Measurements from ENCODE around the gene DEDD. TPM values are rescaled to one million over a fixed set of nuclear protein-coding genes. Genes with fewer than 3 reads are reported as not detected.

Gene DEDD
- total RNA-seq, 1 experiment from 2014 or later: 23.1 TPM

DNA sequence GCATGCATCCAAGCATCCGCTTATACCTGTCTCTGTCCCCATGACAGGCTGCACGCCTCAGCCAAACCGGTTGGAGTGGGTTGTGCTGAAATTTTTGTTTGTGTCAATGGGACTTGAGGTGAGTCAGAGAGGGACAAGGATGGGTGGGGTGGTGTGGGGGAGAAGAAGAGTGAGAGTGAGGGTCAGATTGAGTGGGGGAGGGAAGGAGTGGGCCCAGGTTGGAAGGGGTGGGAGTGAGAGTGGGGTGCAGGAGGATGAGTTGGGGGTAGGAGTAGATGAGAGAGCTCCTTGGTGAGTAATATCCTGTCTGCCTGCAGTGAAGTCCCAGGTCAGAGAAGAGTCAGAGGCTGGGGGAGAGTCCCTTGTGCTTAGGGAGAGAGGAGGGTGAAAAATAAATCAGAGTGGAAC is 39.8 kb downstream of the DEDD start:
- DNase-seq (ENCODE audit: low read depth): peak; percentile 40

DNA sequence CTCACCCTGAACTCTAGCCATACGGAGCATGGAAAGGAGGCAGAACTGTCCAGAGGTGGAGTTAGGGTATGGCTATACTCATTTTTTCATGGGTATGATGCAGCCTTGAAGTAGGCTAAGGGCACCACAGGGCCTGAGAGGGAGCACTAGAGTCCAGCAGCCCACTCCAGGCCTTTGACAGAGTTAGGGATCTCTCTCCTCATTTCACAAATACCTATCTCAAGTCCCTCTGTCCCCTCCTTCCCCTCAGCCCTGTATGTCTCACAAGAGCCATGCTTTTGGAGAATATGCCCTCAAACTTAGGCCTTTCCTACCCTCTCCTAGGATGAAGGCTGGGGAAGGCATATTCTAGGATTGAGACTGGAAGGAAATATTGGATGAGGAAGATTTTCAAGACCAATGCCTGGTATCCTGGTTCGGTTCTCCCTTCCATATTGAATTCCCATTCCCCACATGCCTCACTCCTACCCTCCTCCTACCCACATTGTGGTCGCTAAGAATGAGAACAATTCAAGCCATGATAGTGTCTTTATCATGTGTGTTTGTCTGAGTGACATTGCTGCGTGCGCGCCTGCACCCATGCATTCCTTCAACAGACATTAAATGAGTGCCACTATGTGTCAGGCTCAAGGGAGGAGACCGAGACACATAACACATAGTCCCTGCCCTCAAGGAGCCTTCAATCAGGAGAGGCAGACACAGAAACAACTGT is 40.5 kb downstream of the DEDD start:
- DNase-seq (ENCODE audit: low read depth): no peak

- no peak for DNase-seq (ENCODE audit: low read depth)
Measured at GRCh38 chr1:161091093-161091492, 41.4 kb downstream of the DEDD start.

- no peak for DNase-seq (ENCODE audit: low read depth)
Measured at GRCh38 chr1:161090617-161091016, 41.9 kb downstream of the DEDD start.

GRCh38 chr1:161089938-161090337 is 42.5 kb downstream of the DEDD start:
- no peak for DNase-seq (ENCODE audit: low read depth)

DNA sequence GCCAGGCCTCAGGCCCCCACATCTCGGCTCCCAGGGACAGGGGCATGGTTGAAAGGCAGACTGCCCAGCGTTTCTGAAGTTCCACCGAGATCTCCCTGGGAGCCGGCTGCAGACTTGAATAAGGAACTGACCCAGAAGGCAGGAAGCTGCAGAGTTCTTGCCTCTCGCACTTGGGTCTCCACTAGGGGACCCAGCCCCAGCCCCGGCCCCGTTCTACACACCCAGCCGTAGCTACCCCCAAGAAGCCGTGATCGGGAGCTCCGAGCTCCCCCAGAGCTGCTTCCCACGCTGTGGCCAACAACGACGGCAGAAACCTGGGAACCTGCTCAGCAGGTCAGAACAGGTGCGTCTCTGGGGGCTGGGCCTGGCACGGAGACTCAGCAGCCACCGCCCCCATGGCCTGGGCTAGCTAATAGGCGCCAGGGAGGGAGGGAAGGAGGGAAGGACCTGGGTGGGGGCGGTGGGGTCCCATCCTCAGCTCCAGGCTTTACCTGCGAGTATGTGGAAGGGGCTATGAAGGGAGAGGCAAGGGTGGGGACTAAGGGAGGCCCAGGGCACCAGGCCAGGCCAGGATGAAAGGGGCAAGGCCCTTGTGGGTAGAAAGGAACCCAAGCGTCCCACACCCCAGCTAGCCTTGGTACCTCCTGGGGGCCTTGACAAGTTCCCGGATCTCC is 43.1 kb downstream of the DEDD start, which contains the start of gene NECTIN4:
TSS of gene NECTIN4 (minus strand) at position 308 of the 674 bp plus-strand sequence. CDS start at position 46, 262 bp downstream.
- no peak for DNase-seq (ENCODE audit: low read depth)

DNA sequence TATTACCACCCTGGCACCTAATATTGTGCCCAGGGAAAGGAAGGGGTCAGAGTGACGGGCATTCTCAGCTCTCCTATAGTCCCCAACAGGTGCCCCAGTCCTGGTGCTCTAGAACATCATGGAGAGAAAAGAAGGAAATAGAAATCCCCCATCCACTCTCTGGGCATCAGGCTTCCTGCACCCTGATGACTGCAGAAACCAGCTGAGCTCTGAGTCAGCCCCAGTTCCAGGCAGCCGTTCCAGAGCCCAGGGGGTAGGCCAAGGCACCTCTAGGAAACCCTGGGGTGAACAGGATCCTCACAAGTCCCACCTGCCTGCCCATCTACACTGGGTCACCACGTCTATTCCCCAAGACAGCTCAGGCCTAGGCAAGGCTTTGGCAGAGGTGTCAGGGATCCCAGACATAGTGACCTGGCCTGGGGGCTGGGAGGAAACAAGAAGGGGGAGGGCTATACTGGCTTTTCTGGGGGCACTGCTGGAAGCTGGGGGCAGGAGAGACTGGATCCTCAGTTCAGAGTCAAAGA is 43.8 kb downstream of the DEDD start:
- DNase-seq (ENCODE audit: low read depth): no peak

DNA sequence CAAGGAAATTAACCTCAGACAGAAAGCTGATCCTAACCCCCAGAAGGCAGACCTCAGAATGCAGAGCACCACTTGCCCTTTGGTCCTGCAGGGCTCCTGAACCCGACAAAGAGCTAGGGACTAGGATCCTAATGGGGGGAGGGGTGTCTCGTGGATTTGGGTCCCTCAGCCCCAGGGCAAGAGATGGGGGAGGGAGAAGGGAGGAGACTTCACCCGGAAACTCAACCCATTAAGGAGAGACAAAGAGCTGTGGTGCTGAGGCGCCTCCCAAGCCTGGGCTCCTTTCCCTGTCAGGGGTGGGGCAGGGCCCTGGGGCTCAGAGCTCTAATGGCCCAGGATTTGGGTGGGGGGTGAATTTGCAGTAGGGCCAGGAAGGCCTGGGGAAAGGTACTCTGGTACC is 46.0 kb downstream of the DEDD start:
- DNase-seq (ENCODE audit: low read depth): no peak

GRCh38 chr1:161085165-161085564 is 47.3 kb downstream of the DEDD start:
- DNase-seq (ENCODE audit: low read depth): peak; percentile 63

GRCh38 chr1:161084597-161084988 is 47.9 kb downstream of the DEDD start:
- no peak for DNase-seq (ENCODE audit: low read depth)

- no peak for DNase-seq (ENCODE audit: low read depth)
Measured at GRCh38 chr1:161083748-161084596, 48.5 kb downstream of the DEDD start.

DNA sequence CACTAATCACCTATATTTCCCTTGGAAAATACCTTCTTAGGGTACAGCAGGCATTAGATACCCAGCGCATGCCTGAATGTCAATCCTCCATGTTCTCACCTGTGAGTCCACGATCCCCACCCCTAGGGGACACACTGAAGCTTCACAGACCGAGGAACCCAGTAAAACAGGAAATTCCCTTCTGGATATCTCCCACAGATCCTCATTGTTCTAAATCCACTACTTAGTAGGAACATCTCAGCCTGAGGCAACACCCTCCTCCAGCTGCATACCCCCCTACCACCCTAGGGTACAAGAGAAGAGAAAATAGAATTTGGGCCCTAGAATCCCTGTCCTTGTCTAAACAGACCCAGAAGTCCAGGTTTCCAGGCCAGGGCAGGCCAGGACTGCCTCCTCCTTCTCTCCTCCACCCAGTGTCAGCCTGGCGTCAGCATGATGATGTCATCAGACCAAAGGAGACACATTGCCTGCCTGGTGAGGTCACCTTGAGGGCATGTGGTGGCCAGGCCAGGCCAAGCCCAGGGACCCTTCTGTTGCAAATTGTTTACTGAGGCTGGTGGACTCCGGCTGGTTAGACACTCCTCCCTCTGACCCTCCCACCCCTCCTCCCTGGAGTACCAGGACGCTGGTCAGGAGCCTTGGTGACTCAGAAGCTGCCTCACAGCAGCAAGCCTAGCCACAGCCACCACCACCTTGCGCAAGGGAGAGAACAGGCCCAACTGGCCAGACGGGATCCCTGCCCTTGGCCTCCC is 49.3 kb downstream of the DEDD start:
- DNase-seq (ENCODE audit: low read depth): peak; percentile 92

- DNase-seq (ENCODE audit: low read depth): no peak
Measured at GRCh38 chr1:161082483-161082882, 50.0 kb downstream of the DEDD start.

GRCh38 chr1:161081519-161081918 is 50.9 kb downstream of the DEDD start:
- no peak for DNase-seq (ENCODE audit: low read depth)

- no peak for DNase-seq (ENCODE audit: low read depth)
Measured at GRCh38 chr1:161080441-161081405, 51.7 kb downstream of the DEDD start.

GRCh38 chr1:161079436-161080110 is 52.9 kb downstream of the DEDD start:
- DNase-seq (ENCODE audit: low read depth): no peak

- no peak for DNase-seq (ENCODE audit: low read depth)
Measured at GRCh38 chr1:161077426-161077825, 55.0 kb downstream of the DEDD start.

DNA sequence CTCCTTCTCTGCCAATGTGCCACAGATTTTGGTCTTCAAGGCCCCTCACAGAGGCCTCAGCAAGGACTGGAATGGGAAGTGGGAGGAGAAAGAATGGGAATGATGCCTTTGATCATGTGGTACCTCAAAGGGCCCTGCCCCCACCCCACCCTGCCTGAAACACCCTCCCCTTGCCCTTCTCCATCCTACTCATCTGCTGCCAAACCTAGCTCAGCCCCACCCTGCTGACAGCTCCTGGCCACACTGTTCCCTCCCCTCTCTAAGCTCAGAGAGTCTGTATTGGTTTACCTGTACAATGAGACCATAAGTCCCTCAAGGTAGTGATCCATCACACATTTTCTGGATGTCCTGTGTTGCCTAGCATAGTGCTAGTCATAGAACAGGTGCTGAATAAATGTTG is 56.1 kb downstream of the DEDD start:
- no peak for DNase-seq (ENCODE audit: low read depth)

GRCh38 chr1:161074676-161075368 is 57.6 kb downstream of the DEDD start:
- no peak for DNase-seq (ENCODE audit: low read depth)

Data from RPMI7951 (cell line).